Left ventricle myocardium inferior (tissue), 1 donor: ENCODE measurements around the gene FMN1. TPM values are rescaled to one million over a fixed set of nuclear protein-coding genes. Genes with fewer than 3 reads are reported as not detected.

ENCODE experiments used
- DNase-seq: peaks from one replicate; pipeline ENCODE4 v3.0.0-alpha.2; 2020
- H3K27ac ChIP-seq: fragments of 200-600 bp; replicated peaks from 2 replicates; pipeline ENCODE4 v1.8.0; 2021
- H3K27me3 ChIP-seq: fragments of 200-600 bp; 2 replicates; pipeline ENCODE4 v1.8.0; 2021; ENCODE audit warnings: low read depth
- H3K36me3 ChIP-seq: fragments of 200-600 bp; 2 replicates; pipeline ENCODE4 v1.8.0; 2021
- H3K4me1 ChIP-seq: fragments of 200-600 bp; 2 replicates; pipeline ENCODE4 v1.8.0; 2021
- H3K4me3 ChIP-seq: fragments of 200-600 bp; 2 replicates; pipeline ENCODE4 v1.8.0; 2021; ENCODE audit warnings: mild to moderate bottlenecking, moderate library complexity
- H3K9me3 ChIP-seq: fragments of 200-600 bp; replicated peaks from 2 replicates; pipeline ENCODE4 v1.8.0; 2021
- CTCF ChIP-seq: fragments of 200-600 bp; IDR thresholded peaks from 2 replicates; pipeline ENCODE4 v1.8.0; 2021; ENCODE audit warnings: antibody characterized with exemption, mild to moderate bottlenecking, borderline replicate concordance
- intact Hi-C: fragments of 100-400 bp; cut with micrococcal nuclease; formaldehyde crosslinking; loops from one replicate; pipeline ENCODE4 v1.11.0; 2022
- total RNA-seq: library from RNA; stranded (reverse); fragmentation: NEBNext Ultra II Directional; extraction: Animal tissue kit (Norgen Biotek cat#: 25700); gene quantifications from one replicate; pipeline ENCODE4 v1.2.1, GENCODE V29; 2021
- donor health status: DM: no; HTN: yes; CAD: no; lungs with severe emphysema.

Gene FMN1
- total RNA-seq, 1 donor from 2014 or later = 4.5 TPM

GRCh38 chr15:32998979-32999672 lies 195.4 kb downstream of the FMN1 start:
- Histone ChIP-seq H3K36me3 (no peaks in the 10 kb centered on the region), H3K9me3 (peaks cover 10% of the 10 kb centered on the region), H3K4me1 (no peaks in the 10 kb centered on the region), H3K27ac (peak overlapping the region; percentile 48), H3K4me3 (no peak overlapping the region), H3K27me3 (no peaks in the 10 kb centered on the region)
- intact Hi-C loops = loop anchor here (5.0 kb wide), 2 partner anchors 147 to 337 kb away; no protein-coding TSS in a partner anchor
- DNase-seq = peak; percentile 49
- no peak for TF ChIP-seq CTCF

DNA sequence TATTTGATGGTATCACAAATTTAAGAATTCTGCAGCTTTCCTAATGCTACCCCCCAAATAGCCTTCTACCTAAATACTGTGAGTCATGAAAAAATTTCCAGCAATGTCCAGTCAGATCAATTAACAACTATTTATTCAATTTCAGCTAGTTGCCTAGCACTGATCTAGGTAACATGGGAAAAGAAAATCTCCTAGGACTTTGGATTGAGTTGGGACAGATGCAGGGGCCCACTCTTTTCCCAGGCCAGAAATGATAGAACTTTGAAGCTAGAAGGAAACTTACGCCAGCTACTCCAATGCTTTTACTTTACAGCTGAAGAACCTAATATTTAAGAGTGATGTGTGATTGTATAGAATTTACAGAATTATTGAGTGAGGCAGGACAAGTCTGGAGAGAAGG lies 196.3 kb downstream of the FMN1 start:
- intact Hi-C loops = loop anchor here (5.0 kb wide), 2 partner anchors 146 to 336 kb away; no protein-coding TSS in a partner anchor
- Histone ChIP-seq H3K36me3 (no peaks in the 10 kb centered on the region), H3K4me3 (no peak overlapping the region), H3K27me3 (no peaks in the 10 kb centered on the region), H3K9me3 (peaks cover 10% of the 10 kb centered on the region), H3K4me1 (no peaks in the 10 kb centered on the region), H3K27ac (no peak overlapping the region)
- TF ChIP-seq CTCF = no peak
- DNase-seq = no peak

- peak; percentile 64 for TF ChIP-seq CTCF
- no peaks in the 10 kb centered on the region for H3K4me1 ChIP-seq
- no peaks in the 10 kb centered on the region for H3K36me3 ChIP-seq
- no peak overlapping the region for H3K4me3 ChIP-seq
- DNase-seq = no peak
- no peak overlapping the region for H3K27ac ChIP-seq
- intact Hi-C loops = loop anchor here (5.0 kb wide), 2 partner anchors 143 to 333 kb away; no protein-coding TSS in a partner anchor
- no peaks in the 10 kb centered on the region for H3K27me3 ChIP-seq
- peaks cover 8% of the 10 kb centered on the region for H3K9me3 ChIP-seq
Measured at GRCh38 chr15:32994810-32995424, 199.6 kb downstream of the FMN1 start.

- TF ChIP-seq CTCF = no peak
- DNase-seq = no peak
- intact Hi-C loops = no loop called here
- H3K27ac ChIP-seq = no peak overlapping the region
- H3K4me3 ChIP-seq = no peak overlapping the region
- H3K36me3 ChIP-seq = no peaks in the 10 kb centered on the region
- H3K27me3 ChIP-seq = no peaks in the 10 kb centered on the region
- no peaks in the 10 kb centered on the region for H3K4me1 ChIP-seq
- H3K9me3 ChIP-seq = no peaks in the 10 kb centered on the region
Measured at GRCh38 chr15:32993285-32993684, 201.2 kb downstream of the FMN1 start.

GRCh38 chr15:32991619-32992111 lies 202.8 kb downstream of the FMN1 start:
- Histone ChIP-seq H3K27ac (no peak overlapping the region), H3K9me3 (no peaks in the 10 kb centered on the region), H3K36me3 (no peaks in the 10 kb centered on the region), H3K4me1 (no peaks in the 10 kb centered on the region), H3K4me3 (no peak overlapping the region), H3K27me3 (no peaks in the 10 kb centered on the region)
- intact Hi-C loops = no loop called here
- TF ChIP-seq CTCF = no peak
- no peak for DNase-seq
